Heart left ventricle (tissue), 13 donors: ENCODE data around the gene SIL1.

Experiments used
- POLR2A ChIP-seq, 2 donors: fragments of 450-650 bp; IDR thresholded peaks; one replicate each; pipeline ENCODE4 v1.6.1; 2017; ENCODE audit warnings: antibody characterized with exemption in 2 of 2, mild to moderate bottlenecking in 2 of 2, moderate library complexity in 2 of 2
- TF ChIP-seq, protein P1 (sequence below), 12 donors: fragments of 200-600 bp; sonication (generic) in 4 of 12; IDR thresholded peaks; one replicate each; pipeline versions ENCODE4 v1.5.0 to v1.8.0; 2018 to 2022; ENCODE audit warnings: antibody characterized with exemption in 12 of 12, mild to moderate bottlenecking in 5 of 12
- donor health status: ischemic (EF 13 %, LVEDD 7.1; RV severe dilation, severe dysfunction).
- donor health status: DM: no; HTN: yes; CAD: no.
- donor health status: DM: no; HTN: no; CAD: no.
- donor health status: ischemic (EF 25% LVEDD 6.9; RV normal size, moderate dysfunction).
- donor health status: ischemic (EF 25% LVEDD 5.7; RV mildly dilated, moderate dysfunction).
- donor health status: ischemic (EF 35%, LVEDD 5.7; RV mildly dilated, moderate dysfunction).
- donor health status: nonischemic (EF 11% LVEDD 7.7; RV severe dilation, severe dysfunction).
- donor health status: DM: yes; HTN: yes; CAD: no.
- donor health status: PGD.
- donor health status: ischemic (EF 29% LVEDD 5.4; RV normal size, mild dysfunction).
- donor health status: nonischemic (EF 23%, LVEDD 6.1; RV moderate dilation, normal function).

DNA sequence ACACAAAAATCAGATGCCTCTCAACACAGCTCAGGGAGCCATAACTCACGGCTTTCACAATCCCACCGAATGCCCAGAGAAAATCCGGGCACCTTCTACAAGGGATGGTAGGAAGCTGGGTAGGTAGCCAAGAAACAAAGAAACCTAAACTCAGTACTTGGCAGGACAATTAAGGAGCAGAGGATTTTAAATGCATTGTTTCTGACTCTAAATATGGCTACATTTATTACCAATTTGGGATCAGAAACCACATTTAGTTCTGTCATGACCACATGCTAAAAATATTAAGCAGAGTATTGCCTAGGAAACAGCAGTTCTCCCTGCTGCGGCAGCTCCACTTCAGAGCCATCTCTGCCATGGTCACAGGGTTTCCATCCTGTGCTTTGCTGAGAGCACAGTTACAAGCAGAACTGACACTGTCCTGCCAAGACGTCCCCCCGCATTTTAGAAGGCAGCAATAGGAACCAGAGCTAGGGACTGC lies 57.5 kb downstream of the SIL1 start:
- TF ChIP-seq, protein P1, sequence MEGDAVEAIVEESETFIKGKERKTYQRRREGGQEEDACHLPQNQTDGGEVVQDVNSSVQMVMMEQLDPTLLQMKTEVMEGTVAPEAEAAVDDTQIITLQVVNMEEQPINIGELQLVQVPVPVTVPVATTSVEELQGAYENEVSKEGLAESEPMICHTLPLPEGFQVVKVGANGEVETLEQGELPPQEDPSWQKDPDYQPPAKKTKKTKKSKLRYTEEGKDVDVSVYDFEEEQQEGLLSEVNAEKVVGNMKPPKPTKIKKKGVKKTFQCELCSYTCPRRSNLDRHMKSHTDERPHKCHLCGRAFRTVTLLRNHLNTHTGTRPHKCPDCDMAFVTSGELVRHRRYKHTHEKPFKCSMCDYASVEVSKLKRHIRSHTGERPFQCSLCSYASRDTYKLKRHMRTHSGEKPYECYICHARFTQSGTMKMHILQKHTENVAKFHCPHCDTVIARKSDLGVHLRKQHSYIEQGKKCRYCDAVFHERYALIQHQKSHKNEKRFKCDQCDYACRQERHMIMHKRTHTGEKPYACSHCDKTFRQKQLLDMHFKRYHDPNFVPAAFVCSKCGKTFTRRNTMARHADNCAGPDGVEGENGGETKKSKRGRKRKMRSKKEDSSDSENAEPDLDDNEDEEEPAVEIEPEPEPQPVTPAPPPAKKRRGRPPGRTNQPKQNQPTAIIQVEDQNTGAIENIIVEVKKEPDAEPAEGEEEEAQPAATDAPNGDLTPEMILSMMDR (IDR thresholded peaks at IDR 0.05): no peak
- TF ChIP-seq POLR2A (IDR thresholded peaks at IDR 0.05): no peak
